NCI-H1048 (cell line): ENCODE results near the gene ACTG2.
"Not testable (repeated sequence)": the region's sequence is repeated elsewhere in the genome, so short reads cannot be mapped to it uniquely, and the experiment has no call there.

ENCODE experiments used
- DNase-seq: peaks from one replicate; lab custom pipeline; 2025; lab: John Stamatoyannopoulos, UW

The ACTG2 gene

DNA sequence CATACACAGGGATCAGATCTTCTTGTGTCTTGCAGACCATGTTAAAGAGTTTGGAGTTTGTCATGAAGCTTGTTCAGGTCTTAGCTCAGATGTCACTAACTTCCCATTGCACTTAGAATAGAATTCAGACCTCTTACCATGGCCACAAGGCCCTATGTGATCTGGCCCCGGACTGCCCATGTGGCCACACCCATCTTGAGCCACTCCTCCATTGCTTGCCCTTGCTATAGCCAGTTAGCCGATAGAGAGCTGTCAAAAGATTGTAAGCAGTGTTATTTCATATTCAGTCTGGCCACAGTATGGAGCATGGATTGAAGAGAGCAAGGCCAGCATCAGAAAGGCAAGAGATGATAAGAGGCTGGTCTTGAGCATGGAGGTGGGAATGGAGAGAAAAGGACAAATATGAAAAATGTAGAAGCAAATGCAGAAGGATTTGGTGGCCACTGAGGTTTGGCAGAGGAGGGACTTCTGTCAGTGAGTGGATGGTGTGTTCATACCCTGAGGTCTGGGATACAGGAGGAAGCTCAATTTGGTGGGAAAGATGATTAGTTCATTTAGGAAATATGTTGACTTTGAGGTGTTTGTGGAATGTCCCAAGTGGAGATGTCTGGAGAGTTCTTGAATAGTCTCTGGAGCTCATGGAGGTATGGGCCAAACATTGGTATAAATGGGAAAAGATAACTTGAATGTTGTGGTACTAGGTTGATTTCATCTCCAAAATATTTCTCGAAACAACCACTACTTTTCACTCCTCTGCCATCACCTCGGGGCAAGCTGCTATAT is 44.5 kb downstream of the ACTG2 start:
- no peak for DNase-seq

DNA sequence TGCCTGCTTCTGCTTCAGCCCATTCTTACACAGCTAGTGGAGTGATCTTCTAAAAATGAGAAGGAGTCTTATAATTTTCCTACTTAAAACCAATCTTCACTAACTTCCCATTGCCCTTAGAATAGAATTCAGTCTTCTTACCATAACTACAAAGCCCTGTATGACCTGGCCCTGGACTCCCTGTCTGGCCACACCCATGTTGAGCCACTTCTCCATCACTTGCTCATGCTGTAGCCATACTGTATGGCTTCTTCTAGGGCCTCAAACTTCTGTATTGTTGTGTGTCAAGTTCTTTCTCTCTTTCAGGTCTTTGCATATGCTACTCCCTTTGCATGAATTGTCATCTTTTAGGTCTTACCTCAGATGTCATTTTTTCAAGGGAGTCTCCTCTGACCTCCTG is 45.1 kb downstream of the ACTG2 start:
- DNase-seq: no peak

DNA sequence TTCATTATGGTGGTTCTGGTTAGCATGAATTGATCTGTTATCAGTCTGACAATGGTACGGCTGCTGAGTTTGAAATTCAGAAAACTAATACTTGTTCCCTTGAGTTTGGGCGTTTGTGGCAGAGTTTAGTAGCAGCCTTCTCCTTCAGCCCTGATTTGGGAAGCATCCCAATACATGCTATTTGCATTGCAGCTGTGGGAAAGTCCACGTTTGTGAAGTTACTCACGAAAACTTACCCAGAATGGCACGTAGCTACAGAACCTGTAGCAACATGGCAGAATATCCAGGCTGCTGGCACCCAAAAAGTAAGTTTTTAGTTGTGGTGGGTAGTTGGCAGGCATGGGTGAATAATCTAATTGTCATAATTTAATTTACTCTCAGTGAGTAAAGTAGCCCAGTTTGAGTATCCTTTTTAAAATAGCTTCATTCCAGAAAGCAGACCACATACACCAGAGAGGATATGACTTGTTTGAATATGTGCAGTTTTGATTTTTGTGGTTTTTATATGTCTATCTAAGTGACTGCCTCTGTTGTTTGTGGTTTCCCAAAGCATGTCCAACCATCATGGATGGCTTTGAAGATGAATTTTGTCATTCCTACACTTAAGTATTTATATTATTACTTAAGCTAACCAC is 46.0 kb downstream of the ACTG2 start:
- no peak for DNase-seq

DNA sequence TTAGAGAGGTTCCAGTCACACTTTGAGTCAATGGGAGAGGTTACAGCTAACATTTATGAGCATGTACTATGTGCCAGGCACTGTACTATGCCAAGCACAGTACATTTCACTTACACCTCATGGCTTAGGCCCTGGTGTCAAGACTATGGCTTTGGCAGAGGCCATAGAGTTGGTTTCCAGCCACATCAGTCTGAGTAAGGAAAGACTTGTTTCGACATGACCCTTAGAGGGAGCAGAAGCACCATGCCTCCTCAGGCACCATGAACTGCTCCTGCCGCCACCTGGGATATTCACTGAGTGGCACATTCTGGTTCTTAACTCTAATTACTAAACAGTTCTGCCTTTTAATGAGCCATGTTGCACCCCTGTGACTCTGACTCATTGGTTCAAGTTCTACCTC is 46.6 kb downstream of the ACTG2 start:
- no peak for DNase-seq

DNA sequence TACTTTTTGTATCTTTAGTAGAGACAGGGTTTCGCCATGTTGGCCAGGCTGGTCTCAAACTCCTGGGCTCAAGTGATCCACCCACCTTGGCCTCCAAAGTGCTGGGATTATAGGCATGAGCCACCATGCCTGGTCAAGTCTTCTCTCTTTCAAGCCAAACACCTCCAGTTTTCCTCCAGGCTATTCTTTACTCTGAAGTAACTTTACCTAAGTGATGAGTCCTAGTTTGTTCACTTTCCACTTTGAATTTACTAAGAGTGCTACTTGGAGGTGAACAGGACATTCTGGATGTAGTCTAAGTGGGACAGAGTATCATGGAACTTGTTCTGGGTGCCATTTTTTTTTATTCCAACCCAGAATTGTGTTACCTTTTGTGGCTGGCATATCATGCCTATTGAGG is 47.3 kb downstream of the ACTG2 start:
- not testable (repeated sequence) for DNase-seq

DNA sequence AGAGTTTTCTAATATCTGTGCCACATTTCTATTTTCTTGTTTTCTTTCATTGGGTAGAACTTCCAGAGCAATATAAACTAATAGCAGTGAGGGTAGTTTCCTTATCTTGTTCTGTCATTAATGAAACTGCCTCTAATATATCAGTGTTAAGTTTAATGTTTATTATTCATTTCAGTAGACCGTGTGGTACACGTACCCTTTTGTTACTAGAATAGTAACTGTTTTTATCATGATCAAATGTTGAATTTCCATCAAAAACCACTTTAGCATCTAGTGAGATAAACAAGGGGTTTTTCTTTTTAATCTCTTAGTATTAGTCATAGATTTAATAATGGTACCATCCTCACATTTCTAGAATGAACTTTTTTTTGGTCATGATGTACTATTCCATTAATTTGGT is 49.9 kb downstream of the ACTG2 start:
- no peak for DNase-seq

DNA sequence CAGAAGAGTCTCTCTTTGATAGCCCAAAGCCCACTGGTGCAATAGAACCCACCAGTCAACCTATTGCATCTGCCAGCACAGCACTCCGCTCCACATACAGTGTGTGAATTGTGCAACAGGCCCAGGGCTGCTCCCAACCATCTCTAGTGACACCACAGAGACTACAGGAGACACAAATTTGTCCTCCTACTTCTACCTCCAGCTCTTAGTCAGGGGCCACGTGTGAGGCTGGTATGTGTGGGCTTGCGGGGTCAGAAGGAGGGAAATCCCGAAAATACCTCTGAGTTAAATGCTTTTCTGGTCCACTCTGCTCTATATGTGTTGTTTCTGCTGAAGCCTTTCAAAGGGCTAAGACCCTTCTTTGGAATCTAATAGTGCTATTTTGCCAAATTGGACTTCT is 51.9 kb downstream of the ACTG2 start:
- DNase-seq: no peak

DNA sequence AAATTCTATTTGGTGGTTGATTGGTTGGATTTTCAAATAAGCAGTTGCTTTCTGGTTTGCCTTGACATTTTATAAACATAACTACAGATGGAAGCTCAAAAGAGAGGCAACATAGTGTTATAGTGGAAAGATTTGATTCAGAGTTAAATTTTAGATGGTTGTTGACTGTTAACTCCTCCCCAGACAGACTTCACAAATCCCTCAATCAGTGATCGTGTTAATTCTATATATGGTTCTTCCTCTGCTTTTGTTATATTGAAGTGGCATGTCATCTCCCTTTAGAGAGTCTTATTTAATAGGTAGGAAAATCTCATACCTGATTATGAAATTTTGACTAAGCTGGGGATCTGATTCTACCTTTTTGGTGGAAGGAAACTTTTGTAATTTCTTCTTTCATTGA is 53.4 kb downstream of the ACTG2 start:
- no peak for DNase-seq

DNA sequence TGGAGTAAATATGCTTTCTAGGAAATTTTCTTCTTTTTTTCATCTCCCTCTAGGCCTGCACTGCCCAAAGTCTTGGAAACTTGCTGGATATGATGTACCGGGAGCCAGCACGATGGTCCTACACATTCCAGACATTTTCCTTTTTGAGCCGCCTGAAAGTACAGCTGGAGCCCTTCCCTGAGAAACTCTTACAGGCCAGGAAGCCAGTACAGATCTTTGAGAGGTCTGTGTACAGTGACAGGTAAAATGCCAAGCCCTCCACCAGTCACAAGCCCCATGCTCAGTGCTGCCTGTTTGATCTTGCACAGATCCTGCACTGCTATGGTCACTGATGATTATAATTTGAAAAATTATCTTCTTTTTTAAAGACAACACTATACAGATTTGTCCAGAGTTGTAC is 53.9 kb downstream of the ACTG2 start:
- no peak for DNase-seq

DNA sequence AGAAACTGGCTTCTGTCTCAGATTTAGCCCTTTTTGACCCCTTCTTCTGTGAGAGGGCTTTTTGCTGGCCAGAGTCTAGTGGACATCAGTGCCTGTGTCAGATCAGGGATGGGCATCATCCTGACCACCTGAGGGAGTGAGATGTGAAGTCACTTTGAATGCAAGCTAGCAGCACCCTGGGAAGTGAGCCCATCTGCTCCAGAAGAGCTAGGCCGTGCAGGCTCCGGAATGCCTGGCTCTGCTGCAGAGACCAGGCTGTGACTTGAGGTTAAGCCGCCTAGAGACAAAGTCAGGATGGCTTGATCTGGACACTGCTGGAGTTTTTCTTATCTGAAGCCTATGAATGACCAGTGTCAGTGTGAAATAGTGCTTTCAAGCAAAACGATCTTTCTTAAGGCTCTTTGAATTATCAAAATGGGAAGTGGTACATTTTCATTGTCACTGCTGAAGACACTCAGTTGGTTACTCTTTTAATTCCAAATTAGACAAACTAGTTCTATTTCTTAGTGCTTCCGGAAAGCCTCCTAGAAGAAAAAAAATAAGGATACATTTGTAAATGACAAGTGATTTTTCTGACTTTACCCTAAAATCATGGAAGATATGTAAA is 54.7 kb downstream of the ACTG2 start:
- no peak for DNase-seq

DNA sequence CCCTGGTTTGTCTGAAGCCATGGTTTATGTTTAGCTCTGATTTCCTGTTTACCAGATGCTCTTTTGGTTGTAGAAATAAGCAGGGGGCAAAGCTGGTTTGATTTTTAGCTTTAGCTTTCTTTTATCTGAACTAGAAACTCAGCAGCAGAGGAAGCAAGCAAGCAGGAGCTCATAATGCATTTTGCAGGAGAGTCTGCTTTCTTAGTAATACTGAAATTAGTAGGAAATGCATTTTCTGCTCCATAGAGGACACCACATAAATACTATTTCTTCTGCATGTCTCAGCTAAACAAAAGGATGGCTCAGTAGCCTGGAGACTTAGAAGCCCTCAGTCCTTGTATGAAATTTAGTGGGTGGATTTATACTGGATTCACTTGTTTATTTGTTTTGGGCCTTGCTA is 57.0 kb downstream of the ACTG2 start:
- no peak for DNase-seq

DNA sequence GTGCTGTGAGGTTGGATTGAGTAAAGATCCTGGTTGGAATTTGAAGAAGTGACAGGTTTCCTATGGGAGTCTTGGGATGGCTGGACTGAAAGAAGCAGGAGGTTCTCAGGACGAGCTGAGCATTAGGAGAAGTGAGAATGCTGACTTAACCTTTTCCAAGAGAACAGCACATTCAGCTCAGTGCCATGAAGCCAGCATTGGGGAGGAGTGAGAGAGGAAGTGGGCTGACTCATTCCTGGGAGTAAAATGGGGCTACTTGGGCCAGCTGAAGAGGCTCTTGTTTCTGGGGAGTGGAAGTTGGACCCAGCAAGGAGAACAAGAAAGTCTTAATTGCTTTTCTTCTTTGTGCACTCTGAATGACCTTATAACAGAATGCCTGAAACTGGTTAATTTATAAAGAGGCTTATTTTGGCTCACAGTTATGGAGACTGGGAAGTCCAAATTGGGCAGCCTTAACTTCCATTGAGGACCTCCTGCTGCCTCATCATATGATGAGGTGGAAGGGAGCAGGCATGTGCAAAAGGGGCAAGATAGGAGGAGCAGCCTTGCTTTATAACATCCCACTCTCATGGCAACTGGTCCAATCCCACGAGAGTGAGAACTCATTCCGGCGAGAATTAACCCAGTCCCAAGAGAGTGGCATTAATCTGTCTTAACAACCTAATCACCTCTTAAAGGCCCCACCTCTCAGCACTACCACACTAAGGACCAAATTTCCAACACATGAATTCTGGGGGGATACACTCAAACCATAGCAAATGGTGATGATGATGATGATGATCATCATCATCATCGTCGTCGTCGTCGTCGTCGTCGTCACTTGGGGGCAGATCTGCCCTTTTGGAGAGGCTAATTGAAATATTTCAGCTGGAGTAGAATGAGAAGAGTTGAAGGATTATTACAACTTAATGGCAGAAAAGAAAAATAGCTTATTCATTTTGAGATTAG is 60.0 kb downstream of the ACTG2 start:
- no peak for DNase-seq

DNA sequence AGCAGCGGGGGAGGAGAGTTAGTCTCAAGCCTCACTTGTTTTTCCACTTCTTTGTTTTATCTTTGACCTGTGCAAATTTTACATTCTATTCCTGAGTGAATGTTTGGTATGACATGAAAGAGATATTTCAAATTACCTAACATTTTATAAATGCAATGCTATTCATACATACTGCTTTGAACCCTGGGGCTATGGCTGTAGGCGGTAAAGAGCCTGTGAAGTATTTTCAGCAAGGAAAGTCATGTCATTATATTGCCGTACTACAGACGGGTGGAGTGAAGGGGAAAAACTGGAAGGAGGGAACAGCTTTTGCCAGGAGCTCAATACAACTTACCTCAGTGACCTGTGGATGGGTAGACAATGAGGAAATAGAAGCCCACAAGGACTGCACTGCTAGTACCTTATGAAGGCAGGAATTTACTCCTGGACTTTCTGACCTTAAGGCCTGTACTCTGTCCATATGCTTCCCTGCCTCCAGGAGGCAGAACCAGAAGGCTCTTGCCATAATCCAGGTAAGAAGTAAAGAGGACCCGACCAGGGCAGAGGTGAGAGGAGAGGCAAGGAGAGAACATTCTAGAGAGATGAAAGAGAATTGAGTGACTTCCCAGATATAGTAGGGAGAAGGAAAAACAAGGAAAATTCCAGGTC is 63.5 kb downstream of the ACTG2 start:
- DNase-seq: no peak

DNA sequence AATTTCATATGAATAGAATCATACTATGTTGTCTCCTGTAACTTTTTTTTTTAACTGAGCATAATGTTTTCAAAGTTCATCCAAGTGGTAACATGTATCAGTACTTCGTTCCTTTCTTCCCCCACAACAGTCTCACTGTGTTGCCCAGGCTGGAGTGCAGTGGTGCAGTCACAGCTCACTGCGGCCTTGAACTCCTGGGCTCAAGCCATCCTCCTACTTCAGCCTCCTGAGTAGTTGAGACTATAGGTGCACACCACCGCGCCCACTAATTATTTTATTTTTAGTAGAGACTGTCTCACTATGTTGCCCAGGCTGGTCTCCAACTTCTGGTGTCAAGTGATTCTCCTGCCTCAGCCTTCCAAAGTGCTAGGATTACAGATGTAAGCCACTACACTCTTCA is 68.5 kb downstream of the ACTG2 start:
- no peak for DNase-seq

DNA sequence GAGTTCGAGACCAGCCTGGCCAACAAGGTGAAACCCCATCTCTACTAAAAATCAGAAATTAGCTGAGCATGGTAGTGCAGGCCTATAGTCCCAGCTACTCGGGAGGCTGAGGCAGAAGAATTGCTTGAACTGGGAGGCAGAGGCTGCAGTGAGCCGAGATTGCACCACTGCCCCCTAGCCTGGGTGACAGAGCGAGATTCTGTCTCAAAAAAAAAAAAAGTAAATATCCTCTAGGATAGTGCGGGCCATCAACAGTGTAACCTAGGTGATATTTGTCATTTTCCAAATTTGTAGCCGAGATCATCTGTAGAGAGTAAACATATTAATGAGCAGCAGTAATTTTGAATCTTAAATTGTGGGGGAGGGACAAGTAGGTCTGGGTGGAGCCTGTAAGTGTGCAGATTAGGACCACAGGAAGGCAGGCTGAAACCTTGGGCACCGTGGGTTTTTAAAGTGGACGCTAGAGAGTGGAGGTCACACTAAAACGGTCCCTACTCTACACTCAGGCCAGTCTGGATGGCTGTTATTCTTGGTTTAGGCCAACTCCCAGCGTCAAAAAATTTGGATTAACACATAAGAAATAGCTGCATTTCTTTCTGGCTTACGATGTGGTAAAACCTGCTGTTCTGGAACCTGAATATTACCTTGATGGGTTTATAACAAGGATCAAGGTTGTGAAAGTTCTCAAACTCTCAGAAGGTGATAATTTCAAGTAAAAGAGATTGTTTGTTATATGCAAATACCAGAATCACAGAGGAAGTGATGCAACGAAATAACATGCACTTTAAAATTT is 69.2 kb downstream of the ACTG2 start:
- DNase-seq: no peak

DNA sequence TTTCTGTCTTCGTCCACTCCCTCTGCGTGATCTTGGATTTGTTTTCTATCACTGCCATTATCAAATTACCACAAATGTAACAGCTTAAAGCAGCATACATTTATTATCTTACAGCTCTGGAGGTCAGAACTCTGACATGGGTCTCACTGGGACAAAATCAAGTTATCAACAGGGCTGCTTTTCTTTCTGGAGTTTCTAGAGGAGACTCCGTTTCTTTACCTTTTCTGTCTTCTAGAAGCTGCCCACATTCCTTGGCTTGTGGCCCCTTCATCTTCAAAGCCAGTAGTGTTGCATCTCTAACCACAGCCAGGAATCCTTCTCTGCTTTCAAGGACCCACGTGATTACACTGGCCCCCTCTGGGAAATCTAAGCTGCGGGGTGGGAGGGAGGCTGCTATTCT is 70.0 kb downstream of the ACTG2 start:
- DNase-seq: no peak

DNA sequence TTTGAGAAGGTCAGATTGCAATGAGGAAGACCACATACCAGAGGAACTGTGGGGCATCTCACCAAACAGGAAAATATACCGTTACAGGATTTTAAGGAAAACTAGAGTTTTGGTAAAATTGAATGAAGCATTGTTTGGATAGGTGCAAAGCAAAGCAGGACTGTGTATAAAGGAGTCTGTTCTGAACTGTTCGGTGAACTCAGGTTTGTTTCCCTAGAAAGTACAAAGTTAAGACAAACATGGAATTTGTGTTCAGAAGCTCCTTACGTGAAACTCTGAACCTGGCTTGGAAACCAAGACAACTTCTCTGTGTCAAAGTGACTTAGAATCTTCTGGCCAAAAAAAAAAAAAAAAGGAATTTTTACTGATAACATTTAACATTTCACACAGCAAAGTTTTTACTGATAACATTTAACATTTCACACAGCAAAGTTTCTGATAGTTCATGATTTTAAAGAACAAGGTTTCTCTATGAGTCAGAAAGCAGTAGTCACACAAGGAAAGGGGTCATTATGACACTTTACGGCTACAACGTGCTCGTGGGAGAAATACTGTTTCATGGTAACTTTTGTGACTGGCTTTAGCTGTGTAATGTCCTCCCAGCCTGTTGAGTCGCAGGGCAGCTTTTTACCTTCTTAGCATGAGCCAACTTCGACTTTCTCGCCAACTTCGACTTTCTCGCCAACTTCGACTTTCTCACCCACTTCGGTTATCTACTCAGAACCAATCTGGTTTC is 70.7 kb downstream of the ACTG2 start:
- DNase-seq: no peak

DNA sequence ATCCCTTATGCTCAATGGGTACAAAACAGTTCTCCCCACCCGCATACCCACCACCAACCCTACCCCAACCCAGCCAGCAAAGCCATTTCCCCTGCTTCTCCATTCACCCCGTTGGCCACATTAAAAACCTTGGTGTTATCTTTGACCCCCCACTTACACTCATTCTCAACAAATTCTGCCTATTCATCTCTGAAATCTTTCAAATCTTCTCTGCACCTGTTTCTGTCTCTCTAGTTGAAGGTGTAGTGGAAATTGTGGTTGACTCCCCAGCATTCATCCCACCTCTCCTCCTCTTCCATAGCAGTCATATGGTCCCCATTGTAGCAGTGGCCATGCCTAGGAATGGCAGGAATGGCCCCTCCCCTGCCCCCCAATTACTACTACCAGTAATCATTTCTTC is 71.4 kb downstream of the ACTG2 start:
- no peak for DNase-seq

DNA sequence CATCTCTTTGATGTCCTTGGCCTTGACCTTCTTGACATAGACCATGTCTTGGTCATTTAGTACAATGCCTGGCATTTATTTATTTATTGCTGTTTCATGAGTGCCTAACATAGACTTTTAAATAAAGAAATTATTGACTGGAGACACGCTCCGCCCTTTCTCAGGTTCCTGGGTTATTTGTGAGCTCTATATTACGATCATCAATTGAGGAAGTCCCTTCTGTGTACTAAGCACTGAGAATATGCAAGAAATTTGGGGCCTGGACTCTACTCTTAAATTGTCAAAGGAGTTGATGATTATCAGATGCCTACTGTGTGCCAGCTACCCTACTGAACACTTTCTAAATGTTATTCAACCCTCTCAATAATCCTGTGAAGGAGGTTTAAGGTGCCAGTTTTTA is 72.2 kb downstream of the ACTG2 start:
- no peak for DNase-seq

DNA sequence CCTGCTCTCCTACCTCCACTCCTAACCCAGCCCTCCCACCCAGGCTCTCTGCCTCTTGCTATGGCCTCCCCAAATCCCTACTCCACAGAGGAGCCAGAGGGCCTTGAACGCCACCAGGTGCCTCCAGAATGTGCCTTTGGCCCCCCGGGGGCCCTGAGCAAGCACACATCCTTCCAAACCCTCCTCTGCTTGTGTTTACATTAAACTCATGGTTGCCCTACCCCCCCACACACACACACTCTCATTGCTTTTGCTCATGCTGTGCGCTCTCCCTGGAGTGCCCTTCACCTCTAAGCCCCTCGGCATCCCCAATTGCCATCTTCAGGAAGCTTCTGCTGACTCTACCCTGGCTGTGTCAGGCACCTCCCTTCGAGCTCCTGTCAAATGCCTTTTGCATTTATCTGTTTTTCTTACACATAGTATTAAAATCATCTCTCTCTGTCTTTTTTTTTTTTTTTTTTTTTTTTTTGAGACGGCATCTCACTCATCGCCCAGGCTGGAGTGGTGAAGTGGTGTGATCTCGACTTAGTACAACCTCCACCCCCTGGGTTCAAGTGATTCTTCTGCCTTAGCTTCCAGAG is 75.6 kb downstream of the ACTG2 start:
- no peak for DNase-seq
